Measurements from ENCODE around the gene MSRB1.
"Not testable (repeated sequence)": the region's sequence is repeated elsewhere in the genome, so short reads cannot be mapped to it uniquely, and the experiment has no call there.

MSRB1 gene

DNA sequence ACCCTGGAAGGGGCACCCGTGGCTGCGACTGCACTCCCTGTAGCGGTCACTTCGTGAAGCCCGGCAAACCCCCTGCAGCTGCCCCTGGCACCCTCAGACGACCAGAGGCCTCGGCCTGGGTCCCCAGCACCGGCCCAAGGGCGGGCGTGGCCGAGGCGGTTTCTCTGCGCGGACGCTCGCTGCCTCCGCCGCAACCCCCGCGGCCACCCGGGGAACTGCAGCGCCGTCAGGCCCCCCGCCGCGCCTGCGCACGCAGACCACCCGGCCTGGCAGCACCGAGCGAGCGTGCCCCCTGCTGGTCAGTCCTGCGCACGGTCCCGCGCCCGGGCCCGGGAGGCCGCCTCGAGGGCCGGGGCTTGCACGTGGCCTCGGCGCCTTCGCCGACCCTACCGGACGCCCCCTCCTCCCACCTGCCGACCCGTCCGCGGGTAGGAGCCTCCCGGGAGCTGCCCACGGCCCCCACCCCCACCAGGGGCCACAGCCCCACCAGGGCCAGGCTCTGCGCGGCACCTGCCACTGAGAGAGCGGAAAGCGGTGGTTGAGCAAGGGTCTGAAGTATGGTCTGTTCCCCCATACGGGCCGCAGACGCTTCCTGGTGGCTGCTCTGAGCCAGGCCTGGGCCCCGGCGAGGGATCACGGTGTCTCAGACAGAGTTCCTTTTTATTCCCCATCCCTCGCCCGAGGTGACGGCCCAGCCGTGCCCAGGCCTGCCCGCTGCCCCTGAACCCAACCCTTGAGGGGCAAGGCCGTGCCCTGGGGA, 13.2 kb downstream of the MSRB1 start:
- FAIRE-seq (no peak), DNase-seq (ENCODE audit: insufficient read length, low spot score) (peak; percentile 96)
- TF ChIP-seq POLR2A (IDR thresholded peaks at IDR 0.05; ENCODE audit: low read depth, low read length), result peak; percentile 35; the same call in 1 of the 2 replicates

DNA sequence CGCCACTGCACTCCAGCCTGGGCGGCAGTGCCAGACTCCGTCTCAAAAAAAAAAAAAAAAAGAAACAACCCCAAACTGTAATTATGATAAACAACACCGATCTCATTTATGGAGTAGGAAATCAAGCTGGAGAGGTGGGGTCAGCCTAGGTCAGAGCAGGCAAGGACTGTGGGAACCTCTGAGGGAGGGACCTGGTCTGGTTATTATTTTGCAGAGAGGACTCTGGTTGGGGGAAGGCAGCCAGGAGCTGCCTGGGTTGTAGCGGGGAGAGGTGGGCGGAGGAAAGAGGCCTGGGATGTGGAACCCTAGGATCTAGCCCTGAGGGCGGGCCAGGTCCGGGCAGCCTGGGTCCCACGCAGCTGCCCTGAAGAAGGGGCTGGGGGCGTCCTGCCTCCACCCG, 13.9 kb downstream of the MSRB1 start:
- peak; percentile 77 for DNase-seq (ENCODE audit: insufficient read length, low spot score)

GRCh38 chr16:1926271-1926670, 16.7 kb downstream of the MSRB1 start:
- TF ChIP-seq POLR2A (IDR thresholded peaks at IDR 0.05; ENCODE audit: low read depth, low read length), result no peak
- FAIRE-seq (no peak), DNase-seq (ENCODE audit: insufficient read length, low spot score) (no peak)

More for the DNA sequence above, 13.9 kb downstream of the MSRB1 start:
- no peak for TF ChIP-seq POLR2A (IDR thresholded peaks at IDR 0.05; ENCODE audit: low read depth, low read length)
- FAIRE-seq, result no peak

GRCh38 chr16:1924095-1924494, 18.9 kb downstream of the MSRB1 start:
- TF ChIP-seq POLR2A (IDR thresholded peaks at IDR 0.05; ENCODE audit: low read depth, low read length), result no peak
- FAIRE-seq, result no peak
- no peak for DNase-seq (ENCODE audit: insufficient read length, low spot score)

DNA sequence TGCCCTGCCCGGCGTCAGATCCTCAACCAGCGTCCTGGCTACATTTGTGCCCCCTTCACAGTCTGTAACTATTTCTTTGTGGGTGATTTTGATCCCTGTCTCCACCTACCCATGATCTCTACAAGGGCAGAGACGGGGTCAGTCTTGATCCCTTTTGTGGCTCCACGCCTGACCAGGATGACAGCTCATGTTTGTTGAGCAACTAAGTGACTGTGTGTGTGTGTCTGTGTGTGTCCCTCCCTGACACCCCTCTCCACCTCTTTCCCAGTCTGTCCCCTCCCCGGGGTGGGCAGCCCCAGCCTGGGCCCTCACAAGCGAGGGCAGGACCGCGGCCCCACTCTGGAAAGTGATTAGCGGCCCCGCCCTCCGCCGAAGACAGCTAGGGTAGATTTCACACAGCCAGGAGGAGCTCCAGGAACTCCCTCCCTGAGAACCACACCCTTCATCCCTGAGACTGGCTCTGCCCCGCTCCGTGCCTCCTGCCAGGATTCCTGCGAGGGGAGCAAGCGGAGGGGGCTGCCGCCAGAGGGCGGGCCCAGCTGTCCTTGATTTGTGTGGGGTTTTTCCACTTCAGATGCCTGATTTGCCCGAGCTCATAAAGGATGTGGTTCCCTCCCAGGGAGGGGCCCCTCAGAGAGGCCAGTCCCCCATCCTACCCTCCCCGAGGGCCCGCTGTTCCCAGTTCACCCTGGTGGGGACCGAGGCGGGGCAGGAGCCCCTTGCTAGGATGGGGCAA, 19.5 kb downstream of the MSRB1 start:
- FAIRE-seq, result no peak
- no peak for DNase-seq (ENCODE audit: insufficient read length, low spot score)

DNA sequence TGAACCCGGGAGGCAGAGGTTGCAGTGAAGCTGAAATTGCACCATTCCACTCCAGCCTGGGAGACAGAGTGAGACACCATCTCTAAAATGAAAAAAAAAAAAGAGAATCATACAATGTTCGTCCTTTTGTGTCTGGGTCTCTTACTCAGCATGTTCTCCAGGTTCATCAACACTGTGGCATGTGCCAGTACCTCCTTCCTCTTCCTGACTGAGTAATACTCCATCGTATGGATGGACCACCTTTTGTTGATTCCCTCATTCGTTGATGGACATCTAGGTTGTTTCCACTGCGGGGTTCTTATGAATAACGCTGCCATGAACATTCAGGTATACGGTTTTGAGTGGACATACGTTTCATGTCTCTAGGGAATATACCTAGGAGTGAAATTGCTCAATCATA, 20.6 kb downstream of the MSRB1 start:
- TF ChIP-seq POLR2A (IDR thresholded peaks at IDR 0.05; ENCODE audit: low read depth, low read length), result no peak
- FAIRE-seq, result no peak
- no peak for DNase-seq (ENCODE audit: insufficient read length, low spot score)

More for the DNA sequence above, 19.5 kb downstream of the MSRB1 start:
- no peak for TF ChIP-seq POLR2A (IDR thresholded peaks at IDR 0.05; ENCODE audit: low read depth, low read length)

- no peak for TF ChIP-seq POLR2A (IDR thresholded peaks at IDR 0.05; ENCODE audit: low read depth, low read length)
- FAIRE-seq (no peak), DNase-seq (ENCODE audit: insufficient read length, low spot score) (peak; percentile 65)
These were observed 22.2 kb downstream of the MSRB1 start for GRCh38 chr16:1920727-1921171.

- FAIRE-seq; DNase-seq (ENCODE audit: insufficient read length, low spot score): not testable (repeated sequence)
These were observed 22.9 kb downstream of the MSRB1 start for GRCh38 chr16:1920122-1920521.

DNA sequence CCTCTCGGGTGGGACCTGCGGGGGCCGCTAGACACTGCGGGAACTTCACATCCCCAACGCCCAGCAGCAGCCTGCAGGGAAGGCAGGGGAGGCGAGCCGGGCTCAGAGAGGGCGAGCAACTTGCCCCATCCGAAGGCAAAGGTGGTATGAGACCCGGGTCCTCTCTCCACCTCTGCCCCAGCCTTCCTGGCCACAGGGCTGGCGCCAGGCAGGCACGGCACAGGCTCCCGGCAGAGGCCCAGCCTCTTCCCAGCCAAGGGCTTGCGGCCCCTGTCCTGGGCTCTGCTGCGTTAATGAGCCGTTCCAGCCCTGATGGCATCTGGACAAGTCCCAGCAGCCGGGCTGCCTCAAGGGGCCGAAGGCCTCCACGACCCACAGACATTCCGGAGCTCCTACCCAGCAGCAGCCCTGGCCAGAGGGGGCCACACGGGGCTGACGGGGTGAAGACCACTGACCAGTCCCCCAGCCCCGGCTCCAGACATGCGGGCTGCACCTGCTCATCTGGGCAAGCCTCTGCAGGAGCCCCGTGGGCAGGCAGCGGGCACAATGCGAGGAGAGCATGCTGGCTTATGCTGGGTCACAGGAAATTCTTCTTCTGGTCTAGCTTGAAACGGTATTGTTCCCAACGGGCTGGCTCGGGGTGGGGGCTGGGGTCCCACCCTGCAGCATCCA, 23.5 kb downstream of the MSRB1 start:
- DNase-seq (ENCODE audit: insufficient read length, low spot score) (no peak), FAIRE-seq (no peak)
- TF ChIP-seq POLR2A (IDR thresholded peaks at IDR 0.05; ENCODE audit: low read depth, low read length), result no peak

- no peak for FAIRE-seq
- TF ChIP-seq POLR2A (IDR thresholded peaks at IDR 0.05; ENCODE audit: low read depth, low read length), result no peak
- no peak for DNase-seq (ENCODE audit: insufficient read length, low spot score)
These were observed 24.4 kb downstream of the MSRB1 start, which contains the start of gene HS3ST6 for GRCh38 chr16:1918351-1919326. Gene HS3ST6 (minus strand): TSS chr16:1918415. CDS start chr16:1918323, 92 bp downstream.

DNA sequence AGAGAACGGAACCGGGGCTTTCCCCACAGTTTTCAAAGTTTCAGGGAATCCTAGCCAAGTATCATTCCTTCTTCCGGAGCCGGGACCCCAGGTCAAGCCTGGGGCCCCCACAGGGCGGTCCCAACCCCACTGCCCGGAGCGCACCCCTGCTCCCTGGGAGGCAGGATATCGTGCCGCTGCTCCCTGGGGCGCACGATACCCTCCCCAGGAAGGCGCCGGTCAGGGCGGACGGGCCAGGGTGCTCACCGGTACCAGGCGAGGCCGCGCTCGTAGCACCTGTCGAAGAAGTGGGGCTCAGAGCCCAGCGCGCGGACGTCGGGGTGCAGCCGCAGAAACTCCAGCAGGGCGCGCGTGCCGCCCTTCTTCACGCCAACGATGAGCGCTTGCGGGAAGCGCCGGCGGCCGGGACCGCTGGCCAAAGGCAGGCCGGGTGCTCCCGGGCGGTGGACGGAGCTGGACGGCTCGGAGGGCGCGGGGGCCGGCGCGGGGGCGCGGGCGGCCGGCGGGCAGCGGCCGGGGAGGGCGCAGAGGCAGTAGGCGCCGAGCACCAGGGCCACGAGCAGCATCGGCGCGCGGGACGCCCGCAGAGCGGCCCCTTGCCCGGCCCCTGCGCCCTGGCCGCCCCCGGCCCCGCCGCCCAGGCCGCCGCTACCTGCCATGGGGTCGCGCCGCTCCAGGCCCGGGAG, 25.2 kb downstream of the MSRB1 start:
- TF ChIP-seq POLR2A (IDR thresholded peaks at IDR 0.05; ENCODE audit: low read depth, low read length), result no peak
- DNase-seq (ENCODE audit: insufficient read length, low spot score), result no peak
- no peak for FAIRE-seq

- no peak for TF ChIP-seq POLR2A (IDR thresholded peaks at IDR 0.05; ENCODE audit: low read depth, low read length)
- FAIRE-seq, result no peak
These were observed 25.8 kb downstream of the MSRB1 start for GRCh38 chr16:1917056-1917664.

More at GRCh38 chr16:1917056-1917664, 25.8 kb downstream of the MSRB1 start:
- no peak for DNase-seq (ENCODE audit: insufficient read length, low spot score)

Measured in H54 (cell line).